ENCODE results near the gene XKRX. TPM values are rescaled to one million over a fixed set of nuclear protein-coding genes. Genes with fewer than 3 reads are reported as not detected.

The XKRX gene
- total and polyA plus RNA-seq, 2 of the 8 experiments (the other 6 are each of a cell fraction or from before 2014, with no cell fraction given), result 0.70 to 1.3 TPM

GRCh38 chrX:100944601-100945000 lies 15.9 kb upstream of the XKRX start:
- Histone ChIP-seq H4K20me1 (replicated peaks in 1 of 2; ENCODE audit: control insufficient read depth in 1 of 2, insufficient read depth in 2 of 2, low read length in 2 of 2) (no peaks in the 10 kb centered on the region), H3K27me3 (replicated peaks in 1 of 4; ENCODE audit: control insufficient read depth in 3 of 4, extremely low read depth in 1 of 4, insufficient read depth in 3 of 4, low read length in 3 of 4) (no peaks in the 10 kb centered on the region), H3K4me3 (ENCODE audit: extremely low read depth in 1 of 4, insufficient read depth in 2 of 4, low read depth in 3 of 4, low read length in 4 of 4) (no peak overlapping the region), H2BK12ac (ENCODE audit: low read depth, low read length) (no peak overlapping the region), H3K79me2 (ENCODE audit: control insufficient read depth in 1 of 2, insufficient read depth in 2 of 2, low read length in 2 of 2) (no peaks in the 10 kb centered on the region), H3K79me1 (ENCODE audit: low read depth, low read length) (no peaks in the 10 kb centered on the region), H2AFZ (ENCODE audit: low read length) (no peak overlapping the region), H3K27ac (ENCODE audit: low read depth, low read length) (no peak overlapping the region), H2BK20ac (ENCODE audit: low read length) (no peak overlapping the region), H3K23me2 (ENCODE audit: low read depth, low read length) (no peaks in the 10 kb centered on the region), H3K4me1 (replicated peaks in 1 of 4; ENCODE audit: control insufficient read depth in 3 of 4, insufficient read depth in 4 of 4, low read length in 3 of 4) (no peaks in the 10 kb centered on the region), H3K18ac (ENCODE audit: extremely low read depth, low read length) (no peak overlapping the region), H4K8ac (ENCODE audit: extremely low read depth, insufficient read depth, low read length) (no peak overlapping the region), H3K23ac (ENCODE audit: insufficient read length) (no peak overlapping the region), H3K9ac (replicated peaks in 1 of 4; ENCODE audit: extremely low read depth in 1 of 4, low read depth in 3 of 4, low read length in 3 of 4) (no peak overlapping the region), H3K4ac (replicated peaks; ENCODE audit: insufficient read length, low read depth, low read length) (no peak overlapping the region), H3K14ac (ENCODE audit: insufficient read length) (no peak overlapping the region), H3K36me3 (ENCODE audit: control insufficient read depth in 2 of 4, insufficient read depth in 4 of 4, low read length in 3 of 4) (no peaks in the 10 kb centered on the region), H3K56ac (replicated peaks; ENCODE audit: insufficient read length, low read depth, low read length) (no peak overlapping the region), H2BK15ac (ENCODE audit: low read length) (no peak overlapping the region), H4K91ac (replicated peaks; ENCODE audit: insufficient read length, low read length) (no peak overlapping the region), H3K9me3 (ENCODE audit: insufficient read depth in 2 of 2, low read depth in 1 of 2, low read length in 1 of 2) (no peaks in the 10 kb centered on the region), H4K5ac (ENCODE audit: insufficient read length, low read depth, low read length) (no peak overlapping the region), H2BK5ac (ENCODE audit: low read depth, low read length) (no peak overlapping the region), H2AK5ac (ENCODE audit: low read depth, low read length) (no peak overlapping the region), H2BK120ac (replicated peaks; ENCODE audit: low read depth, low read length) (no peak overlapping the region), H3K4me2 (ENCODE audit: insufficient read depth in 1 of 2, low read depth in 2 of 2, low read length in 2 of 2) (no peak overlapping the region)
- no peak for DNase-seq (ENCODE audit: low read depth in 1 of 2, low spot score in 2 of 2)
- no peak for FAIRE-seq
- 100% methylated on average over 3 of the region's 3 CpGs; no CpG with 5 or more reads in 1 of the 2 experiments for WGBS, 2 experiments (ENCODE audit: extremely low coverage in 1 of 2, insufficient coverage in 1 of 2, insufficient read length in 1 of 2, insufficient replicate concordance in 2 of 2, low coverage in 1 of 2, low lambda C conversion rate in 2 of 2, missing lambda C conversion rate in 1 of 2)
- CTCF ChIA-PET (ENCODE audit: partially characterized antibody), result no interaction called here
- POLR2A ChIA-PET (ENCODE audit: partially characterized antibody), result no interaction called here
- no peak for TF ChIP-seq CHD1 (IDR thresholded peaks at IDR 0.05; ENCODE audit: low read depth, low read length)
- TF ChIP-seq RFX5 (IDR thresholded peaks at IDR 0.05; ENCODE audit: borderline replicate concordance, low read depth, low read length), result no peak
- no peak for TF ChIP-seq PHF8 (conservative IDR thresholded peaks at IDR 0.05; ENCODE audit: low read depth, low read length)
- TF ChIP-seq GTF2F1 (IDR thresholded peaks at IDR 0.05; ENCODE audit: borderline replicate concordance, low read depth, low read length), result no peak
- TF ChIP-seq CTBP2 (IDR thresholded peaks at IDR 0.05; ENCODE audit: borderline replicate concordance, insufficient read depth, insufficient read length, low read length), result no peak
- TF ChIP-seq SUZ12 (IDR thresholded peaks at IDR 0.05; ENCODE audit: low read length), result no peak
- TF ChIP-seq KDM5A (IDR thresholded peaks at IDR 0.05; ENCODE audit: low read length), result no peak
- TF ChIP-seq CEBPB (IDR thresholded peaks at IDR 0.05; ENCODE audit: low read depth, low read length), result no peak
- no peak for TF ChIP-seq JUN (IDR thresholded peaks at IDR 0.05; ENCODE audit: low read depth, low read length)
- TF ChIP-seq BRCA1 (IDR thresholded peaks at IDR 0.05; ENCODE audit: low read depth, low read length), result no peak
- TF ChIP-seq RAD21 (IDR thresholded peaks at IDR 0.05 in 1 of 2, conservative IDR thresholded peaks at IDR 0.05 in 1 of 2; ENCODE audit: low read depth in 2 of 2, low read length in 2 of 2), result no peak
- TF ChIP-seq EP300 (IDR thresholded peaks at IDR 0.05; ENCODE audit: borderline replicate concordance in 1 of 2, low read depth in 2 of 2, low read length in 2 of 2), result no peak
- TF ChIP-seq MAX (IDR thresholded peaks at IDR 0.05), result no peak
- TF ChIP-seq SP1 (IDR thresholded peaks at IDR 0.05; ENCODE audit: low read depth, low read length), result no peak
